Measurements from ENCODE around the gene CACNA2D2.

The CACNA2D2 gene

DNA sequence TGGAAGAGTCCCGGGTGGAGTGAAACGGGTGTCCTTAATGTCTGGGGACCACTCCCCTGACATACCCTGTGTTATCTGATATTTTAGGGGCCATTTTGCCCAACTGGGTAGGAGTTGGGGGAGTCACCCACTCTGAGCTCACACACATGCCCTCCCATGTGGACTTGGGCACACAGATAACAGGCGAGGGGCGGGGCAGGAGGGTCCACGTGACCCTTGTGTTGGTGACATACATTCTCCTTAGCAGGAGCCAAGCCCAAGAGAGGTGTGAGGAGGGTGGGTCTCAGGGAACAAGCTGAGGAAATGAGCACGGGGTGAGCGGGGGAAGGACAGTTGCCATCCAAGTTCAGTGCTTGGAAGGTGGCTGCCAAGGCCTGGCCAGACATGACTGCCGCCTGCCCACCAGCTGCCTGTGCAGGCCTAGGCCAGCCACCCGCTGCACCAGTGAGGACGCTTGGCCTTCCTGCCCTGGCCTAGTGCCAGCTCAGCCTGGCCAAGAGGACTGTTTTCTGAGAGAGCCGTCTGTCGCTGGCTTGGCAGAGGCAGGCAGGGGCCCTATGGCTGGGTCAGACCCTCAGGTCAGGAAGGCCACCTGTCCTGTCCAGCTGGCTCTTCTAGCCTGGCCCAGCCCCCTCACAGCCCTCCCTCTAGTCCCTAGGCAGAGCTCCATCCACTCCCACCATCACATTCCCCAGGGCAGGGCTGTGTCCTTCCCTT is 112.8 kb downstream of the CACNA2D2 start:
- no peak for DNase-seq

DNA sequence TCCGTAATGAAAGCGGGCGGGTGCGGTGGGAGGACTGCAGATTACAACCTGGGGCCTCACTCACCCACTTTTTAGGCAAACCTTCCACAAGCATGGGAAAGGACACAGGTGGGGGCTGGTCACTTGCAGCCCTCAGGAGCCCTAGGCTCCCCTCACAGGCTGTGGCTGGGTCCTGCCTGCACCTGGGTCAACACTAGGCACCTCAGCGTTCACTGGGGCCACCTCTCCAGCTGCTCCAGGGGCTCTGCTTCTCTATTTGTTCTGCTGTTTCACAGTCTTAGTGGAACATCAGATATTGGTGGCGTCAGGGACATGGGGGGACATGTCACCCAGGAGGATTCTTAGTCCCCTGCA is 114.0 kb downstream of the CACNA2D2 start:
- DNase-seq = no peak

DNA sequence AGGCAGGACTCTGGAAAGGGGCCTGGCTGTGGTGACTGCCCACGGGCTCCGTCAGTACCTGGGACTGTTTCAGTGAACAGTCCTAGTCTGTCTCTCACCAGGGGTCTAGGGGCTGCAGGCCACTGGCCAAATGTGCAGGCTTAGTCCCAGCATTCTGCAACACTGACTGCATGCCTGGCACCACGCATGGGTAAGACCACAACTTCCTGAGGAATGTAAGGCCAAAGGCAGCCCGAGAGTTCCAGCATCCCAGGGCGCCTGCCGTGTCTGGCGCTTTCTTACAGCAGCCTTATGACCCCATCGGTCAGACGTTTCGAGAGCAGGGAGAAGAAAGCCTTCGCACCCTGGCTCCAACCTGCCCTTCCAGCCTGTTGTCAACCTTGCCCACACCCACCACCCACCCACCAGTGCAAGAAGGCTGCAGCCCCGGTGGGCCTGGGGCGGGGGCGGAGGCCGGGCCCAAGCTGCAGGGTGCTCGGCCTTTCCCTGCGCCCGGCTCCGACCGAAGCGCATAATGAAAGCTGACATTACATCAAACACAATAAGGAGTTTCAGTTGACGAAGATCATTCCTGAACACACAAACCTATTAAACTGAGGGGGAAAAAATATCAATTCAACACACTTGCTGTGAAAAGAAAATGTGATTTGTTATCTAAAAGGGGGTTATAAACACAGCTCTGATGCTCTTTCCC is 114.6 kb downstream of the CACNA2D2 start:
- peak; percentile 29 for DNase-seq

DNA sequence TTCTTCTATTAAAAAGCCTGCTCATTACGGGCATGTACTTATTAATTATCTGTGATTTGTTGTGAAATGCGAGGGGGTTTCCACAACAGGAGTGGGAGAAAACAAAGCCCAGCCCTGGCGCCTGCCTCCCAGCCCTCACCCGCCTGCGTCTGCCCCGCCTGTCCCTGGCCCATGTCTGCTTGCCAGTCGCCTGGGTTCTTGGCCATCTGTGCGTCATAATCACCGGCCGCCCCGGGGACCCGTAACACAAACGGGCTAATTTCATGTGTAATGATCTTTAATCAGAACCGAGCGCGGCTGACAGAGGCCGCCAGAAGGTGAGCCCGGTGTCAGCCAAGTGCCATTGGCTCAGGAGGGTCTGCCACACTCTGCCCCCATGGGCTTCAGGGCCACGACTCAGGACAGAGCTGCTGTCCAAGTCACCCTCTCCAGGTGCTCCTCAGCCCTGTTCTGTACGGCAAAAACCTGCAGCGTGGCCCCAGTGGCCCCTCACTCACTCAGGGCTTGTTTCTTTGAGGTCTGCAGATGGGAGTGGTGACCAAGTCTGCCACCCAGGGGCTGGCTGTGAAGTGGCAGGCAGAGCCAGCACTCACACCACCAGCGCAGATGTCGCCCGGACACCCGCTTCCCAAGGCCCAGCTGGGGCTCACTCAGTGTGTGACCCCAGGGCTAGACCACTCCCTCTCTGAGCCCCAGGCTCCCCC is 115.3 kb downstream of the CACNA2D2 start:
- peak; percentile 15 for DNase-seq

DNA sequence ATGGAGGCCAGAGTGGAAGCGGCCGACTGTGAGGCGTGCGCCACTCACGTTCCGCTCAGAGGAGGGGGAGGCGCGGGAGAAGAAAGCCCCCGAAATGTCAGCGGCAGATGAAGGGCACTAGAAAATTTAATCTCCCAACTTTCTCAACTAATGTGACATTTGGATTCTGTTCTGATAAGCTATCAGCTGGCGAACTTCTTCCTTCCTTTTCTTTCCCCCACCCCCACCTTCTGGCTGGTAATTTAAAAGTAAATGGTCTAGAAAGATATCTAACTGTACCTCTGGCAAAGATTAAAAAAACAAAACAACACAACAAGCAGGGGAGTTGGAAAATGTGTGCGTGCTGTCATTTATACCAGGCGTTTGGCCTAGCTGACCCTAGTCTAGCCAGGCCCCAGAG is 117.7 kb downstream of the CACNA2D2 start:
- DNase-seq = no peak

DNA sequence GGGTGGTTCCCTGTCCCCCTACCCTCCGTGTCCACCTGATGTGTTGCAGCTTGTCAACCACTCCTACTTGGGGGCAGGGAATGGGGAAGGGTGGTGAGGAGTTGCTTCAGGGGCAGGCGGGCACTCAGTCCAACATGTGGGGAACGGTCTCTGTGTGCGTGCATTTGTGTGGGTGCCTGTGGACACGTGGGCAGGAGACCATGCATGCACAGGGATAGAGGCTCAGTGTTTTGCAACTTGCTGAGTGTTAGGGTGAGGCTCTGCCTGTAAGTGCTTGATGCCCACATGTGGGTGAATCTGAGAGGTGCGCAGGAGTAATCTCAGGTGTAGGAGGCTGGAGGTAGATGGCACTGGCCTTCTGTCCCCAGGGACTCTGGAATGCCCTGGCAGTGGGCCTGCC is 119.7 kb downstream of the CACNA2D2 start:
- DNase-seq = no peak

DNA sequence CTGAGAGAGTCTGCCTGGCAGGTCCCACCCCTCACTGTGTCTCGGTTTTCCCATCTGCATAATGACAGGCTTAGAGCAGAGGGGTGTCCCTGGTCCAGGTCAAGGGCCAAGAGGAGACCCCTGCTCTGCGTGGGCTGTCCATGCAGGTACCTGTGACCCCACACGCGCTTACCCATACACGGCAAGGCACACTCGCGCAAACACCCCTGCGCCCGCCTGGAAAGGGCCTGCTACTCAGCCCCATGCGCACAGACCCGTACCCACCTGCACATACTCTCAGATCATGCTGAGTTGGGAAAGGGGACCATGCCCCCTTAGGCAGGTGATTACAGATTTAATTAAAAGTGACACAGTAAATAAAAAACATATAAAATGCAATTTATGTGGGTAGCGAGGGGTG is 120.7 kb downstream of the CACNA2D2 start:
- DNase-seq = no peak

DNA sequence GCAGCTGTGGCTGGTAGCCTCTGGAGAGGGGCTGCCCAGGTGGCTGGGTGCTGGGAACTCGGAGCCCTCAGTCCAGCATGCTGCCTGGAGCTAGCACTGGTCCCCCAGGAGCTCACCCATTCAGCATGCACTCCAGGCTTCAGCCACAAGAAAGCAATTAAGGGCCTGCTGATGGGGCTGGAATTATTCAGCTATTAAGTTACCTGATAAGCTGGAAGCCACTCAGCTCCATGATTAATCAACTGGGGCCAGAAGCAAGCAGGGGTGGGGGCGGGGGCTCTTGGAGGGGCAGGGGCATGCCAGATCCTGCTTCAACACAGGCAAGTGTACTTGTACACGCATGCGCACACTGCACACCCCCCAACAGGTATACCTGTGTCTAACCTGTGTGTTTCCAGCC is 122.1 kb downstream of the CACNA2D2 start:
- no peak for DNase-seq

DNA sequence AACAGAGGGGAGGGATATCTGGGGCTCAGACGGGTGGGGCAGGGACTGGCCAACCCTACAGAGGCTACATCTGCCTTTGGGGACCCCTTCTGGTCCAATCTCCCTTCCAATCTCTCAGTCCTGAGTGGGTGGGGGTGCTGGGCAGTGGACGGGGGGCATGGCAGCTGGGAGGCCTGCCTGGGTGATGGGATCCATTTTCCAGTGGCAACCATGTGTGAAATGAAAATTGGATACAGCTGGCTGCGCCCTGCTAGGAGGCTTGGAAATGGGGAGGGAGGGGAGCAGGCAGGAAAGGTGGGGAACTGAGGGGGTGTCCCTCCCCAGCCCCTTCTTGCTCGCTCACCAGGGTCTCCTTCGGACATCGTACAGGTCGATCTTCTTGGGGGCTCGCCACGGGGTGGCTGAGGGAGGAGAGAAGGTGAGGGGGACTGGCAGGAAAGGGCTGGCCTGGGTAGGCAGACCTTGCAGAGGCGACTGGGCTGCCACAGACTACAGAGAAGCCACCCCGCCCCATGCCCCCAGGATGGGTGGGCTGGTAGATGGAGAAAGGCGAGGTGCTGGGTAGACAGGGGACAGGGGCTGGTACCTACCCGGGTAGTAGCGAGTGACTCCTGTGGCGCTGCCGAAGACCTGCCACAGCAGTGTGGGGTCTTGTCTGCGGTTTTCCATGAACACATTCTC is 122.9 kb downstream of the CACNA2D2 start:
- DNase-seq = no peak

DNA sequence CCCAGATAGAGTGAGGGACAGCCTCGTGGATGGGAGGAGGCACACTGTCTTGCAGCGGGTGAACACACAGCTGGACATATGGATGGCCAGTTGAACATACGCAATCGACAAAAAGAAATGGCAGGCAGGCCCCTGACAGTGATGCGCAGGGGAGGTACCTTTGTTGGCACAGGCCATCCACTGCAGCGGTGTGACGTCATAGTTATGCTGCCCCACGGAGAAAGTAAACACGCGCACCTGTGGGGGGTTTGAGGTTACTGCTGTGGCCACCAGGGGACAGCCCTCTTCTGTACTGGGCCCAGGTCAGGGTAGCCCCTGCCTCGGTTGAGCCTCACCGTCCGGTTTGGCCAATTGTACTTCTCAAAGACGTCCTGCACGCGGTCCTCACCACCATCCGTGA is 124.7 kb downstream of the CACNA2D2 start:
- DNase-seq = no peak

DNA sequence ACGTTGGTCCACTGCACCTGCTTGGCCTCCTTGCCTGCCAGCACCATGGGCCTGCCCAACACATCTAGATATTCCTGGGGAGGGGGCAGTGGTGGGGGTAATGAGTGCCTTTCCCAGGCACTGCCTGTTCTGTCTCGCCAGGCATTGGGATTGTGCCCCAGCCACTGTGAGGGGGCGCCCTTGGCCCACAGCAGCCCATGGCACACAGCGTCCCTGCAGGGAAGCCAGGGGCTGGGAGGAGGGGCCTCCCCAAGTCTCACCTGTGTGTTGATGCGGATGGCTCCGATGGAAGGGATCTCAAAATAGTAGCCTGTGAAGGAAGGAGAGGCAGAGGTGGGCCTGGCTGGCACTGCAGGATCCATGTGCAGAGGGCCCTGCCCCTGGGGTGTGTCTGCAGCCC is 125.4 kb downstream of the CACNA2D2 start:
- no peak for DNase-seq

DNA sequence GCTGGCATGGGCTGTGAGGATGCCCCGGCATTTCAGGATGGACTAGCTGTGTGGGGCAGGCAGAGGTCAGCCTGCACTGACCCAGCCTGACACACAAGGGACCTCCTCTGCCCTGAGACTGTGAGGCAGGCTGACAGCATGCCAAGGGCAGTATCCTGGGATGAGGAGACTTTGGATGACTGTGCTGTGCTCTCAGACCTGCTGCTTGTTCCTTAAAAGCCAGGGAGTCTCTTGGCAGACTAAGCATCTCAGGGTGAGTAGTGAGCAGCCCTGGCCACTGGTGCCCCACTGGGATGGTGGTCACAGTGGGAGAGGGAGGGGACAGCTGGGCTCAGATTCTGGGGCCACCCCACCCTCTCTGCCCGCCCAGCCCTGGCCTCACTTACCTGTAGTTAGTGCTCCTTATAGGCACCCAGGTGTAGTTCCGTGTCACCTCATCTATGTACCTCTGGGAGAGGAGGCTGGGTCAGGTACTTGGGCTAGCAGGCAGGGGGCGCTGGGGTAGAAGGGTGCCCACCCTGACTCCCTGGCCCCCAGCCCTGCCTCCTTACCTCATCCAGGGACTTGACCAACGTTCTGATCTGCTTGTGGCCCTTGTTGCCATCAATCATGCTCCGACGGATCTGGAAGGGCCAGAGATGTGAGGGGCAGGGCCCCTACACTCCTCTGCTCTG is 128.0 kb downstream of the CACNA2D2 start:
- DNase-seq = no peak

DNA sequence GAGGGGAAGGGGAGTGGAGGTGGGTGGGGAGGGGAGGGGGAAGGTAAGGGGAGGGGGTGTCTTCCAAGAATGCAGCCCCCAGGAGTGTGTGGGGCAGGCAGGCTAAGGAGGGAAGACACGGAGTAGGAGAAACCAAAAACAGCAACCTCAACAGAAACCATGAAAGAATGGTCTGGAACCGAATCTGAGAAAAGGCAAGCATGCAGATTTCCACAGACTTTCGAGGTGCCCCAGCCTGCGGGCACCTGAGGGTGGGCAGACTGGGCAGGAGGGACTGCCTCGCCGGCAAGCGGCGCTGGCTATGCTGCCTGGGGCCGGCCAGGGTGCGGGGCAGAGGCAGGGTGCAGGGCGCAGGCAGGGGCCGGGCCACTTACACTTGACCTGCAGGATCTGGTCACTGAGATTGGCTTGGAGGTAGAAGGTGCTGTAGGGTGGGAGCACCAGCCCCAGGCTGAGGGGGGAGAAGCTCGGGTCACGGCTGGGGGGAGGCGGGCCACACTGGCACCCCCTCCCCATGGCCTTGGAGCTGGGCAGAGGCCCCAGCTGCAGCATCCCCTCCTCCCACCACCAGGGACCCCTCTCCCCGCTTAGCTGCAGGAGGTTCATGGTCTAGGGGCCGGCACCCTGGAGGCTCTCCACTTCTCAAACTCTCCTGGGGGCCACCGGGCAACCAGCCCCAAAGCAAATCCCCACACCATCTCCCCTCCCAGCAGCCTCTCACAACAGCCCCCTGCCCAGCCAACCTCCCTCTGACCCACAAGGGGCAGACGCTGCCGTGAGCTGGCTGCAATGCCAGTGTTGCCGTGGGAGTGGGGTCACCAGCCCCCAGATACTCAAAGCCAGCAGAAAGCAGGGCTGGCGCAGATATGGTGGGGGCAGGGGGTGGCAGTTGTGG is 128.8 kb downstream of the CACNA2D2 start:
- no peak for DNase-seq

DNA sequence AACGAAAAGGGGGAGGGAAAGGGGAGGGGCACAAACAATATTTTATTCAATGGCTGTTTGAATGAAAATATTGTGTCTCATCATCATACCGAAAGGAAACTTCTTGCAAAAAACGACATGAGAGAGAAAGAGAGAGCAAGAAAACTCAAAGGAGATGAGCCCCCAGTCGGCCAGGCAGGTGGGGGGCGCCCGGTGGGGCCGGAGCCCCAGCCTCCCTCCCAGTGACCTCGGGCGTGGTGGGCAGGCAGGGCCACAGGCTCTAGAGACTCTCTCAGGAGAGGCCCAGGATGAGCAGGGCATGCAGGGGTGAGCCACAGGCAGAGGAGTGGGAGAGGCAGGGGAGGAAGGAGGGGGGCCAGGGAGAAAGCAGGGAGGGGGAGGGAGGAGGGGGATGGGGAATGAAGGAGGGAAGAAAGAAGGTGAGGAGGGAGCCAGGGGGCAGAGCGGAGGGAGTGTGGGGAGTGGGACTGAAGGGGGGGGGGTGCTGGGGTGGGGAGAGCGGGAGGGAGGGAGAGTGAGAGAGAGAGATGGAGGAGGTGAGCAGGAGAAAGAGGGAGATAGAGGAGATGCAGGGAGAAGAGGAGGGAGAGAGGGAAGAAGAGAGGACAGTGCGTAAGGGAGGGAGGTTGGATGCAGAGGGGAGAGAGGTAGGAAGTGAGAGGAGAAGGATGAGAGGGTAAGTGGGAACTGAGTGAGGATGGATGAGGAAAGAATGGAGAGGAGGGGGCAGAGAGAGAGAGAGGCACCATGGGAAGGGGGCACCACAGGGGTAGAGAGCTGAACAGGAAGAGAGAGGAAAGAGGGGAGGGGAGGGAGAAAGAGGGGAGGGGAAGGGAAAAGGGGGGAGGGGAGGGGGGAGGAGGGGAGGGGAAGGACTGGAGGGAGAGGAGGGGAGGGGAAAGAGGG is 130.0 kb downstream of the CACNA2D2 start:
- DNase-seq = no peak

DNA sequence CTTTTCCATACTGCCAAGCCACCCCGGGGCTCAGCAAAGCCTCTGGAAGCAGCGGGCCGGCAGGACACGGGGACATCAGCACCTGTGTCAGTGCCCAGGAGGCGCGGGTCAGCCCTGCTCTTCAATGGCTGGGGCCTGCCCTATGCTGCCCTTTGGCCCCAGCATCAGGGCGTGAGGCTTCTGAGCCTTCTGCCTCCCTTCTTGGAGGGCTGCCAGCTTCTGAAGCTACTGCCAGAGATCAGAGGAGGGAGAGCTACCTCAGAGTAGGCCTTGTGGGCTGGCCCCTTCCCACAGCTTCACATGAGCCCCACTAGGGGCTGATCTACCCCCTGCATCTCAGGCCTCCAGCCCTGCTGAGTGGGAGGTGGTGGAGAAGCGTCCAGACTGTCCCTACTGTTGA is 131.1 kb downstream of the CACNA2D2 start:
- no peak for DNase-seq

DNA sequence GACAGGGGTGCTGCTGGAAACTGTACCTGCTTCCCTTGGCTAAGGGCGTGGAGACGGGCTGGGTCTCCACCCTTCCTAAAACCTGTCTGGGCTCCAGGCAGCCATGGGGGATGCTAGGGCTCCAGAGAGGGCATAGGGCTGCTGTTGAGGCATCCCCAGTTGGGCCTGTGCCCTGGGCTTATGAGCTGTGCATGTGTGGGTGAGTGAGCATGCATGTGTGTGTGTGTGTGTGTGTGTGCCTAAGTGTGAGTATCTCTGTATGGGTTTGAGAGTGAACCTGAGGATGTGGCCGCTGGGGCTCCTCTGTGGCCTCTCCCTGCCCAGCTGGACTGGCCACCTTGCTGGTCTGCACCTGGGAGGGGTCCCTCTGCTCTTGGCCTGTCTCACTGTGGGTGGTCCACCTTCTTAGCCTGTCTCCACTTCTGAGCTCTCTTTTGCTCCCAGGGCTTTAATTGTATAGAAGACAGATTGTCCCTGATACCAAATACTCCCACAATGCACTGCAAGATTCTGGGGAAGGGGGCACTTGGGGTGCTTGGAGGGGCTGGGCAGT is 132.2 kb downstream of the CACNA2D2 start:
- peak; percentile 12 for DNase-seq

DNA sequence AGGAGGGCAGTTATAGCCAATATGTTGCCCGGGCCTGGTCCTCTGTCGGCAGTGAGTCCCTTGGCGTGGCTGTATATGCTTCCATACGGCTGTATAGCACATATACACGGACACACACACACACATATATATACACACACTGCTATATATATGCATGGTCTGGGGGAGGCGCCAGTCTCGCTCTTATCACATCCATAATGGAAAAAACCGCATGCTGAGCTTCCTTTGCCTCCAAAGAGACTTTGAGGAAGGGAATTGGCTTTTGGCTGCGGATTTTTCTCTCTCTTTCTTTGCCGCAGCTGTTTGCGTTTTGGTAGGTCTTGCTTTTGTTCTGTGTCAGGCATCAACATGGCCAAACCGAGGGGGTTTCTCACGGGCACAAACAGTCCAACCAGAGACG is 132.8 kb downstream of the CACNA2D2 start:
- DNase-seq = peak; percentile 49

DNA sequence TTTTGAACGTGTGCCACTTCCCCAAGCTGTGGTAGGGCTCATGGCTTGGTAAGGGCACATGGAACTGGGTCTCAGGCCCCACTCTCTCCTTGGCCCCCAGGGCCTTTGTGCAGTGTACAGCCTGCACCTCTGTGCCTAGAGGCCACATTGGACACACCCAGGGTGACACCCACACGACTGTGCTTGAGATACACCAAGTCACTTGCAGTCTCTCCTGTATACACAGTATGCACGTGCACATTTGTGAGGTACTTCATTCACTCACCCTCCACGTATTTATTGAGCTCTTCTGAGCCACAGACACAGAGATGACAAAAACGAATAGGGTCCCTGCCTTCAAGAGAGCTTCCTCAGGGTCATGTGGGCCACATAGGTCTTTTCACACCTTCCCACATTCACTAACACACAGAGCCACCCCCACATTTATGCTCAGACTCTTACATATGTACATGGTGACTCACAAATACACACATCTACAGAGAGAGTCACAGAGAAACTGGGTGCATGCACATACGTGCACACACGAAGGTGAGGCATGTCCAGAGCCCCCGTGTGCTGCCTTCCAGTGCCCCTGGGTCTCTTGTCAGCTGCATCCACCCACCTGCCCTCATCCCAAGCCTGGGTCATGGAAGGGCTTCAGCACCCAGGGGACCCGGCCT is 134.3 kb downstream of the CACNA2D2 start:
- DNase-seq = no peak

DNA sequence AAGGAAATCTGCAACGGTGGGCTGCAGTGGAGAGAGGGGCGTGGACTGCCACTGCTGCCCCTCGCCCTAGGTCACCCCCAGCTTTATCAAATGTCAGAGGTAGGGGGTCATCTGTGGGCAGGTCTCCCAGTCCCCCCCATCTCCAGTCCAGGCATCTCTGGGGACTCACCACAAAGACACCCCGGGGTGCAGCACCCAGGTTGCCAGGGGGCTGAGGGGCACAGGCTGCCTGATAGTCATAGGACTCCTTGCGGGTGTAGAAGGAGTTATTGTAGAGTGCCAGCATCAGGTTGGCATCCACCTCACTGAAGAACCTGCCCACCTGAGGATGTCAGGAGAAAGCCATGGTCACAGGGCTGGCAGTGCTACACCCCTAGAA is 137.6 kb downstream of the CACNA2D2 start:
- no peak for DNase-seq

Data from fibroblast of skin of scalp (primary cell).